K562 (cell line): Measurements from ENCODE around the gene EXOC4. TPM values are rescaled to one million over a fixed set of nuclear protein-coding genes. Genes with fewer than 3 reads are reported as not detected.

Experiments
- CBX5 ChIP-seq: IDR thresholded peaks from 2 replicates; pipeline ENCODE4 v1.6.1; 2014; ENCODE audit warnings: low read depth, borderline replicate concordance
- ESRRA ChIP-seq: fragments of 450-650 bp; IDR thresholded peaks from 2 replicates; pipeline ENCODE4 v1.6.1; 2014; ENCODE audit warnings: low read depth, mild to moderate bottlenecking, moderate library complexity, borderline replicate concordance
- FOXJ3 ChIP-seq: sonication (generic); formaldehyde crosslinking; IDR thresholded peaks from 2 replicates; pipeline ENCODE4 v1.4.0; 2020; ENCODE audit warnings: mild to moderate bottlenecking, missing genetic modification reagents
- GABPA ChIP-seq: fragments of 200-800 bp; sonication (Bioruptor generic); conservative IDR thresholded peaks from 2 replicates; pipeline ENCODE4 v1.6.1; 2016; ENCODE audit warnings: low read depth, missing genetic modification characterization, missing compliant biosample characterization
- GTF2F1 ChIP-seq: IDR thresholded peaks from 2 replicates; pipeline ENCODE4 v1.6.1; 2011; ENCODE audit warnings: low read depth, low read length, improper control_type of control experiment
- NR2C2 ChIP-seq, 2 experiments: fragments of 200-800 bp in 1 of 2; sonication (Bioruptor generic) in 1 of 2; sonication (generic) in 1 of 2; formaldehyde crosslinking in 1 of 2; IDR thresholded peaks; 2 replicates each; pipeline versions ENCODE4 v1.6.1 to v1.8.0; 2016 to 2022; ENCODE audit warnings: mild to moderate bottlenecking in 1 of 2, missing compliant biosample characterization in 1 of 2, missing genetic modification characterization in 1 of 2, missing genetic modification reagents in 1 of 2
- POLR2G ChIP-seq: fragments of 200-400 bp; formaldehyde crosslinking; IDR thresholded peaks from 2 replicates; pipeline ENCODE4 v1.6.1; 2017; ENCODE audit warnings: low read depth, mild to moderate bottlenecking, antibody characterized with exemption, low read length, moderate library complexity
- SIN3A ChIP-seq, 2 experiments: fragments of 150-350 bp in 1 of 2; IDR thresholded peaks; 2 replicates each; pipeline ENCODE4 v1.6.1; 2011 to 2016; ENCODE audit warnings: borderline replicate concordance in 2 of 2, low read depth in 2 of 2, low read length in 2 of 2, mild to moderate bottlenecking in 2 of 2, moderate library complexity in 2 of 2; ENCODE audit not compliant: control insufficient read depth in 1 of 2
- SOX6 ChIP-seq: fragments of 450-650 bp; IDR thresholded peaks from 2 replicates; pipeline ENCODE4 v1.6.1; 2014; ENCODE audit warnings: mild to moderate bottlenecking
- SP1 ChIP-seq: sonication (generic); formaldehyde crosslinking; IDR thresholded peaks from 2 replicates; pipeline ENCODE4 v1.8.1; 2022; ENCODE audit warnings: mild to moderate bottlenecking, missing genetic modification reagents
- ZBTB40 ChIP-seq, 2 experiments: fragments of 450-650 bp in 1 of 2; sonication (generic) in 1 of 2; formaldehyde crosslinking in 1 of 2; IDR thresholded peaks; 2 replicates each; pipeline versions ENCODE4 v1.7.1 to v1.9.0; 2016 to 2022; ENCODE audit warnings: inconsistent platforms in 1 of 2, mild to moderate bottlenecking in 1 of 2, missing genetic modification reagents in 1 of 2
- ZNF449 ChIP-seq: fragments of 250-450 bp; sonication (Bioruptor Pico); IDR thresholded peaks from 2 replicates; pipeline ENCODE4 v1.8.0; 2022; ENCODE audit warnings: moderate library complexity, mild to moderate bottlenecking, inconsistent platforms
- polyA plus RNA-seq, 8 experiments: library from polyadenylated mRNA; depleted of rRNA in 4 of 8; stranded (reverse) in 5 of 8; unstranded in 3 of 8; fragments of >200 nt; fragmentation: Nextera tagmentation in 2 of 8; fragmentation: Illumina TruSeq in 1 of 8; extraction: Ambion mirVana in 2 of 8; extraction: Trizol in 1 of 8; gene quantifications; 2 replicates each; pipeline versions ENCODE4 v1.2.1 to v1.2.3, GENCODE V29; 2011 to 2014; ENCODE audit warnings: inconsistent platforms in 1 of 8, missing spikeins in 1 of 8
- total RNA-seq, 7 experiments: library from RNA; depleted of rRNA in 6 of 7; stranded (reverse); fragments of >200 nt in 6 of 7; fragmentation: Illumina TruSeq in 2 of 7; extraction: Trizol in 2 of 7; gene quantifications; 2 replicates each; pipeline versions ENCODE4 v1.2.1 to v1.2.3, GENCODE V29; 2011 to 2021; ENCODE audit warnings: low replicate concordance in 1 of 7
- TF ChIP-seq, protein P1 (sequence below): fragments of 250-450 bp; sonication (Bioruptor Pico); IDR thresholded peaks from 2 replicates; pipeline ENCODE4 v1.8.0; 2021; ENCODE audit warnings: moderate library complexity, mild to moderate bottlenecking, inconsistent platforms
- TF ChIP-seq, protein P2 (sequence below), 3 experiments: fragments of 200-800 bp in 1 of 3; sonication (Bioruptor generic) in 1 of 3; sonication (generic) in 1 of 3; formaldehyde crosslinking in 1 of 3; IDR thresholded peaks; 2 replicates each; pipeline versions ENCODE4 v1.6.1 to v1.8.0; 2016 to 2022; ENCODE audit warnings: mild to moderate bottlenecking in 2 of 3, missing compliant biosample characterization in 2 of 3, missing genetic modification characterization in 2 of 3, missing genetic modification reagents in 1 of 3

EXOC4 gene
- total and polyA plus RNA-seq, 9 of the 15 experiments (the other 6 are each of a cell fraction or from before 2014, with no cell fraction given), result 18.5 to 73.1 (median 46.6) TPM

DNA sequence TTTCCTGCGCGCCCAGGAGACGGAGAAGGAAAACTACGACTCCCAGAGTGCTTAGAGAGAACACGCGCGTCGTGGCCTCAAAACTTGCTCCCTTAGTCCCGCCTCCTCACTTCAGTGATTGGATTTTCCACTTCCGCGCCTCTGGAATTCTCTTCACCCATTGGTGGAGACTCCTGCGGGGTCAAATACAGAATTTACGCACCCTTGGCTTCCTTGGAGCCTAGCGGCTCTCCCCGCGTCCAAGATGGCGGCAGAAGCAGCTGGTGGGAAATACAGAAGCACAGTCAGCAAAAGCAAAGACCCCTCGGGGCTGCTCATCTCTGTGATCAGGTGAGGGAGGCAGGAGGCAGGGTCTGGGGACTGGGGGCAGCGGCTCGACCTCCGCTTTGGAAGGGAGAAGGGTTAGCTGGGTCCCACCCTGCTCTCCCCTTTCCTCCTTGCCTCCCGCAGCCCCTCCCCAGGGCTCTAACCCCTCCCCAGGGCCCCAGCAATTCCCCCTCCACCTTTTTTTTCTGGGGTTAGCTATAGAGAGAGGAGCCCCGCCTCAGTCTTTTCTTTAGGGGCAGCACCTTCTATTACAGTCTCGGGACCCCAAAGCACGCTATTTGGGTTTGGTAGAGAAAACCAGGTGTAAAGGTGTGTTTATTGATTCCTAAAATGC, at the start of gene EXOC4 (continued):
- TF ChIP-seq ZBTB40 (IDR thresholded peaks at IDR 0.05) (peak; percentile 79), ZBTB40 (CRISPR knock-in tag; IDR thresholded peaks at IDR 0.05) (no peak), SIN3A (IDR thresholded peaks at IDR 0.05; ENCODE audit: borderline replicate concordance in 2 of 2, control insufficient read depth in 1 of 2, low read depth in 2 of 2, low read length in 2 of 2) (peak; percentile 72 to 80; a peak in 2 of 4 replicates), NR2C2 (CRISPR knock-in tag; IDR thresholded peaks at IDR 0.05) (peak; percentile 97), NR2C2 (tag; IDR thresholded peaks at IDR 0.05) (peak; percentile 99), POLR2G (peak; percentile 88), GABPA (tag) (peak; percentile 83), ESRRA (peak; percentile 53), ZNF449 (CRISPR knock-in tag) (no peak), CBX5 (no peak), GTF2F1 (no peak), FOXJ3 (CRISPR knock-in tag) (no peak), SOX6 (peak; percentile 23; the same call in 1 of the 2 replicates), SP1 (CRISPR knock-in tag) (peak; percentile 62; the same call in 1 of the 2 replicates)
- TF ChIP-seq, protein P1, sequence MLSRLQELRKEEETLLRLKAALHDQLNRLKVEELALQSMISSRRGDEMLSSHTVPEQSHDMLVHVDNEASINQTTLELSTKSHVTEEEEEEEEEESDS, result no peak
- TF ChIP-seq, protein P2, sequence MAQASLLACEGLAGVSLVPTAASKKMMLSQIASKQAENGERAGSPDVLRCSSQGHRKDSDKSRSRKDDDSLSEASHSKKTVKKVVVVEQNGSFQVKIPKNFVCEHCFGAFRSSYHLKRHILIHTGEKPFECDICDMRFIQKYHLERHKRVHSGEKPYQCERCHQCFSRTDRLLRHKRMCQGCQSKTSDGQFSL (CRISPR knock-in tag; IDR thresholded peaks at IDR 0.05), result no peak
- TF ChIP-seq, protein P2 (tag; IDR thresholded peaks at IDR 0.05), result no peak; a peak in 1 of 4 replicates
